ENCODE results near the gene RAB34.
A peak's percentile ranks its signal among the peaks of the same experiment; 100 is the strongest.

Gene RAB34

DNA sequence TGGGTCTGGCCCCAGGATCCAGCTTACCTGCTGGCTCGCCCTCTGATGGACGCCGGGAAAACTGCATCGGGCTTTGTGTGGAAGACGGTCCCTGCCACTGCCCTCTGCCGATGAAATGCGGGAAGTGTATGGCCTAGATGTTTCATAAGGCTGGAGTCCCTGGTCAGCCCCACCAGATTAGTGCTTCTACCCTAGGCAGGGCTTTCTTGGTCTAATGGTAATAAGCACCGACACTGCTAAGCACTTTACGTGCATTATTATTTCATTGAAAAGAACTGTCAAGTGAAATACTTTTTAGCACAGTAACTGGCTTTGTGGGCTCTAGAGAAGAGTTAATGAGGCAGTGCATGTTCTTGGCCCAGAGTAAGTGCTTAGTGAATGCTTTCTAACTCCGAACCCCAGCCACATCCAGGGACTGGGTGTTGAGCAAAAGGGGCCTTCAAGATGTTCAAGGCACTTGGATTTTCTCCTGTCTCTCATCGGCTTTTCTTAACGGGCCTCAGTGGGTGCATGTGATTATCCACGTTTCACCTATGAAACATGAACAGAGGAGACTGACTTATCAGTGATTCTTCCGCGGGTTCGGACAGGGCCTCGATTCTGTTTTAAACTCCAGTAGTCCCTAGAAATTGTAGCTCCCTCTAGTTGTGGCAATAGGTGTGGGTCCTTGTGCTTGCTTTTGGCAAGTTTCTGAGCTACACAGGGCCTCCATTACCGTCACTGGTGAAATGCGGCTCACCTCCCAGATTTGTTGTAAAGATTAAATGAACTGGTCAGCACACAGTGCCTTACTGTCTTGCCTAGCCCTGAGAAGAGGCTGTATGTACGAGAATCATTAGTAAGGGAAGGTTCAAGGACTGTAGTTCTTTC is 32.7 kb upstream of the RAB34 start:
- 0 out of 2 replicates have a peak overlapping the region, but pooled peaks have one; percentile 12 for H3K27ac ChIP-seq (ENCODE audit: extremely low read depth, low read depth, low read length)
- peaks cover 8% of the 10 kb centered on the region; the same call in 1 of the 2 replicates for H3K4me1 ChIP-seq (ENCODE audit: control insufficient read depth, insufficient read depth, low read length)
- ChIA-PET POLR2A (interaction anchor here (0.7 to 14.1 kb wide), 6 partner anchors 11 to 103 kb away, joined by 3 to 448 read pairs (median 3); partner anchors contain the start of genes NEK8, PROCA1, RPL23A and TLCD1), CTCF (interaction anchor here (0.6 to 16.7 kb wide), 33 partner anchors 8 to 1452 kb away, joined by 3 to 445 read pairs (median 4); partner anchors contain the start of genes BLTP2, DHRS13, FAM222B and NEK8)
- H3K36me3 ChIP-seq (ENCODE audit: control insufficient read depth in 2 of 2, insufficient read depth in 1 of 2, low read length in 2 of 2): peaks cover 7 to 69% of the 10 kb centered on the region in 2 experiments; a peak in 2 of 3 replicates
- H3K9me3 ChIP-seq (ENCODE audit: control insufficient read depth, insufficient read depth, low read depth, low read length): no peaks in the 10 kb centered on the region
- H3K4me3 ChIP-seq (ENCODE audit: low read depth, low read length): no peak overlapping the region
- TF ChIP-seq ZNF785 (tag by site-specific recombination; IDR thresholded peaks at IDR 0.05): no peak
- TF ChIP-seq SP2 (tag by site-specific recombination; IDR thresholded peaks at IDR 0.05): no peak
- TF ChIP-seq ZNF596 (tag by site-specific recombination; IDR thresholded peaks at IDR 0.05): no peak
- no peak for TF ChIP-seq ZNF214 (tag by site-specific recombination; IDR thresholded peaks at IDR 0.05; ENCODE audit: borderline replicate concordance)
- no peak; the same call in 1 of the 2 replicates for TF ChIP-seq TRIM28 (IDR thresholded peaks at IDR 0.05; ENCODE audit: borderline replicate concordance, low read length)
- no peak for TF ChIP-seq ZNF184 (tag by site-specific recombination; IDR thresholded peaks at IDR 0.05)
- TF ChIP-seq YY2 (tag by site-specific recombination; IDR thresholded peaks at IDR 0.05): no peak
- TF ChIP-seq ZNF132 (tag by site-specific recombination; IDR thresholded peaks at IDR 0.05; ENCODE audit: borderline replicate concordance): no peak
- no peak for TF ChIP-seq ZNF426 (tag by site-specific recombination; IDR thresholded peaks at IDR 0.05)
- TF ChIP-seq, protein P1, sequence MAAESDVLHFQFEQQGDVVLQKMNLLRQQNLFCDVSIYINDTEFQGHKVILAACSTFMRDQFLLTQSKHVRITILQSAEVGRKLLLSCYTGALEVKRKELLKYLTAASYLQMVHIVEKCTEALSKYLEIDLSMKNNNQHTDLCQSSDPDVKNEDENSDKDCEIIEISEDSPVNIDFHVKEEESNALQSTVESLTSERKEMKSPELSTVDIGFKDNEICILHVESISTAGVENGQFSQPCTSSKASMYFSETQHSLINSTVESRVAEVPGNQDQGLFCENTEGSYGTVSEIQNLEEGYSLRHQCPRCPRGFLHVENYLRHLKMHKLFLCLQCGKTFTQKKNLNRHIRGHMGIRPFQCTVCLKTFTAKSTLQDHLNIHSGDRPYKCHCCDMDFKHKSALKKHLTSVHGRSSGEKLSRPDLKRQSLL (tag by site-specific recombination; IDR thresholded peaks at IDR 0.05): no peak
- TF ChIP-seq ZNF302 (tag by site-specific recombination; IDR thresholded peaks at IDR 0.05; ENCODE audit: low read depth): no peak
- TF ChIP-seq ZNF76 (tag by site-specific recombination; IDR thresholded peaks at IDR 0.05; ENCODE audit: borderline replicate concordance, low read depth): 0 out of 2 replicates have a peak, but pooled peaks have one; percentile 20
- no peak for TF ChIP-seq ZNF140 (tag by site-specific recombination; IDR thresholded peaks at IDR 0.05)
- TF ChIP-seq ZNF146 (tag by site-specific recombination; IDR thresholded peaks at IDR 0.05): no peak
- TF ChIP-seq ZNF560 (tag by site-specific recombination; IDR thresholded peaks at IDR 0.05; ENCODE audit: borderline replicate concordance): no peak
- TF ChIP-seq ZNF621 (tag by site-specific recombination; IDR thresholded peaks at IDR 0.05): no peak
- TF ChIP-seq, protein P2, sequence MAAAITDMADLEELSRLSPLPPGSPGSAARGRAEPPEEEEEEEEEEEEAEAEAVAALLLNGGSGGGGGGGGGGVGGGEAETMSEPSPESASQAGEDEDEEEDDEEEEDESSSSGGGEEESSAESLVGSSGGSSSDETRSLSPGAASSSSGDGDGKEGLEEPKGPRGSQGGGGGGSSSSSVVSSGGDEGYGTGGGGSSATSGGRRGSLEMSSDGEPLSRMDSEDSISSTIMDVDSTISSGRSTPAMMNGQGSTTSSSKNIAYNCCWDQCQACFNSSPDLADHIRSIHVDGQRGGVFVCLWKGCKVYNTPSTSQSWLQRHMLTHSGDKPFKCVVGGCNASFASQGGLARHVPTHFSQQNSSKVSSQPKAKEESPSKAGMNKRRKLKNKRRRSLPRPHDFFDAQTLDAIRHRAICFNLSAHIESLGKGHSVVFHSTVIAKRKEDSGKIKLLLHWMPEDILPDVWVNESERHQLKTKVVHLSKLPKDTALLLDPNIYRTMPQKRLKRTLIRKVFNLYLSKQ (tag by site-specific recombination; IDR thresholded peaks at IDR 0.05; ENCODE audit: borderline replicate concordance): no peak
- TF ChIP-seq ZNF670 (tag by site-specific recombination; IDR thresholded peaks at IDR 0.05; ENCODE audit: low read depth): no peak
- no peak for TF ChIP-seq ZNF19 (tag by site-specific recombination; IDR thresholded peaks at IDR 0.05; ENCODE audit: low read depth)
- peak; percentile 39; the same call in 1 of the 2 replicates for TF ChIP-seq GLIS1 (tag by site-specific recombination; IDR thresholded peaks at IDR 0.05)
- no peak for TF ChIP-seq ZNF747 (tag by site-specific recombination; IDR thresholded peaks at IDR 0.05)
- no peak for TF ChIP-seq ZNF843 (tag by site-specific recombination; IDR thresholded peaks at IDR 0.05)
- TF ChIP-seq ZNF423 (tag by site-specific recombination; IDR thresholded peaks at IDR 0.05): no peak
- TF ChIP-seq SP3 (tag by site-specific recombination; IDR thresholded peaks at IDR 0.05): no peak
- TF ChIP-seq GLI4 (tag by site-specific recombination; IDR thresholded peaks at IDR 0.05): no peak
- no peak for TF ChIP-seq ZNF211 (tag by site-specific recombination; IDR thresholded peaks at IDR 0.05; ENCODE audit: low read depth)
- no peak for TF ChIP-seq ZNF610 (tag by site-specific recombination; IDR thresholded peaks at IDR 0.05; ENCODE audit: borderline replicate concordance)
- no peak for TF ChIP-seq ZNF16 (tag by site-specific recombination; IDR thresholded peaks at IDR 0.05; ENCODE audit: low read depth)
- TF ChIP-seq RBAK (tag by site-specific recombination; IDR thresholded peaks at IDR 0.05): no peak
- TF ChIP-seq ZNF600 (tag by site-specific recombination; IDR thresholded peaks at IDR 0.05): 0 out of 2 replicates have a peak, but pooled peaks have one; percentile 9
- TF ChIP-seq, protein P3, sequence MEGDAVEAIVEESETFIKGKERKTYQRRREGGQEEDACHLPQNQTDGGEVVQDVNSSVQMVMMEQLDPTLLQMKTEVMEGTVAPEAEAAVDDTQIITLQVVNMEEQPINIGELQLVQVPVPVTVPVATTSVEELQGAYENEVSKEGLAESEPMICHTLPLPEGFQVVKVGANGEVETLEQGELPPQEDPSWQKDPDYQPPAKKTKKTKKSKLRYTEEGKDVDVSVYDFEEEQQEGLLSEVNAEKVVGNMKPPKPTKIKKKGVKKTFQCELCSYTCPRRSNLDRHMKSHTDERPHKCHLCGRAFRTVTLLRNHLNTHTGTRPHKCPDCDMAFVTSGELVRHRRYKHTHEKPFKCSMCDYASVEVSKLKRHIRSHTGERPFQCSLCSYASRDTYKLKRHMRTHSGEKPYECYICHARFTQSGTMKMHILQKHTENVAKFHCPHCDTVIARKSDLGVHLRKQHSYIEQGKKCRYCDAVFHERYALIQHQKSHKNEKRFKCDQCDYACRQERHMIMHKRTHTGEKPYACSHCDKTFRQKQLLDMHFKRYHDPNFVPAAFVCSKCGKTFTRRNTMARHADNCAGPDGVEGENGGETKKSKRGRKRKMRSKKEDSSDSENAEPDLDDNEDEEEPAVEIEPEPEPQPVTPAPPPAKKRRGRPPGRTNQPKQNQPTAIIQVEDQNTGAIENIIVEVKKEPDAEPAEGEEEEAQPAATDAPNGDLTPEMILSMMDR (tag by site-specific recombination; IDR thresholded peaks at IDR 0.05): peak; percentile 96
- no peak for TF ChIP-seq ZNF830 (tag by site-specific recombination; IDR thresholded peaks at IDR 0.05; ENCODE audit: low read depth)
- no peak for TF ChIP-seq ZIC2 (tag by site-specific recombination; IDR thresholded peaks at IDR 0.05)

All from HEK293 (cell line).